Measurements from ENCODE around the gene IFRD2.

GRCh38 chr3:50279255-50280016 is 12.8 kb downstream of the IFRD2 start:
- no peak for TF ChIP-seq CTCF (IDR thresholded peaks at IDR 0.05)
- TF ChIP-seq EP300 (IDR thresholded peaks at IDR 0.05; ENCODE audit: borderline replicate concordance in 1 of 2, low read depth in 1 of 2, low read length in 1 of 2), result no peak
- TF ChIP-seq USF2 (IDR thresholded peaks at IDR 0.05; ENCODE audit: borderline replicate concordance, low read depth, low read length), result no peak
- no peak for TF ChIP-seq MAX (IDR thresholded peaks at IDR 0.05; ENCODE audit: low read depth)
- TF ChIP-seq RXRA (IDR thresholded peaks at IDR 0.05; ENCODE audit: borderline replicate concordance, low read depth), result no peak
- no peak for TF ChIP-seq POLR2AphosphoS5 (IDR thresholded peaks at IDR 0.05; ENCODE audit: low read depth, low read length)
- no peak for TF ChIP-seq FOXM1 (IDR thresholded peaks at IDR 0.05; ENCODE audit: low read depth)

Data from SK-N-SH (cell line).